A549 treated with AZD9567 at 1 μM for 4 hours (cell line): Measurements from ENCODE around the gene HYLS1. TPM values are rescaled to one million over a fixed set of nuclear protein-coding genes. Genes with fewer than 3 reads are reported as not detected.

ENCODE experiments used
- total RNA-seq: library from RNA; stranded (reverse); fragments of 200-300 nt; extraction: Qiagen RNA extraction; gene quantifications from 5 replicates; pipeline ENCODE4 v1.2.3, GENCODE V29; 2022; ENCODE audit not compliant: insufficient read depth

The HYLS1 gene, protein sequence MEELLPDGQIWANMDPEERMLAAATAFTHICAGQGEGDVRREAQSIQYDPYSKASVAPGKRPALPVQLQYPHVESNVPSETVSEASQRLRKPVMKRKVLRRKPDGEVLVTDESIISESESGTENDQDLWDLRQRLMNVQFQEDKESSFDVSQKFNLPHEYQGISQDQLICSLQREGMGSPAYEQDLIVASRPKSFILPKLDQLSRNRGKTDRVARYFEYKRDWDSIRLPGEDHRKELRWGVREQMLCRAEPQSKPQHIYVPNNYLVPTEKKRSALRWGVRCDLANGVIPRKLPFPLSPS
- total RNA-seq, result 12.4 to 14.0 TPM (median 13.3 TPM) in 5 replicates

DNA sequence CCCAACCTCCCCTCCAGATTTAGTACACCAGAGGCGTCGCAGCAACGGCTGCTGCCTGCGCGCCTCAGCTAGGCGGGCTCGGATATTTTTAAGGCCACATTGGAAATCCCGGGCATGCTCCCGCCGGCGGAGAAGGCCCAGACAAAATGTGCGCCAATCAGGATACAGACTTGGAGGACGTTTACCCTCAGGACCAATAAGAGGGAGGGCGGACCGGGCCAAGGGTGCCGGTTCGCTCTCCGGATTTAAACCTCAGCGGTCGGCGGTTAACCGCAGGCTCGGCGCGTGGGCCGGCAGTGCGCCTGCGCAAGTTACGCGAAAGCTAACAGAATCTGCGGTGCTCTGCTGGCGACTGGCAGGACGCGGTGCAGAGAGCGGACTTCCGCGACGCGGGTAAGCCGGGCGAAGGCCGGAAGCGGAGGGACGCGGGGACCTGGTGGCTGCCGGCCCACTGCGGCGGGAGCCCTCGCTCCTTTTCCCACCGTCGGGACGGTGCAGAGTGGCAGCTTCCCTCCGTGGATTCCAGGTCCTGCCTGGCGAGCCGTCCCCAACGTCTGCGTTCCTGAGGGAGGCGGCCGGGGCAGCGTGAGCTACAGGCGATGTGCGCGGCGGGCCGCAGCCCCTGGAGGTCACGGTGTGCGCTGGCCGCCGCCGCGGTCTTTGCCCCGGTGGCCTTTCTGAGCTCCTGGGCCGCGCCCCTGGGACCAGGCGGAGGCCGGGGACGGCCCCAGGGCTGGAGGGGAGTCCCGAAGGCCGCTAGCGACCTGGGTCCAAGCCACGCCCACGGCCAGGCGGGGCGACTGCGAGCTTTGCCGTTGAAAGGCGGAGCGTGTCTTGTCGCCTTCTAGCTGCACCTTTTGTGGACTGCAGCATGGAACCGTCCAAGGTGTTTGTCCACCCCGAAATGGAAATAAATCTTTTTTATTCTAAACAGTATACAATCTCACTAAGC is at the start of gene HYLS1:
Gene HYLS1 (plus strand): TSS at position 296 of the 952 bp plus-strand sequence. CDS start 11,701 bp downstream, outside the sequence.

DNA sequence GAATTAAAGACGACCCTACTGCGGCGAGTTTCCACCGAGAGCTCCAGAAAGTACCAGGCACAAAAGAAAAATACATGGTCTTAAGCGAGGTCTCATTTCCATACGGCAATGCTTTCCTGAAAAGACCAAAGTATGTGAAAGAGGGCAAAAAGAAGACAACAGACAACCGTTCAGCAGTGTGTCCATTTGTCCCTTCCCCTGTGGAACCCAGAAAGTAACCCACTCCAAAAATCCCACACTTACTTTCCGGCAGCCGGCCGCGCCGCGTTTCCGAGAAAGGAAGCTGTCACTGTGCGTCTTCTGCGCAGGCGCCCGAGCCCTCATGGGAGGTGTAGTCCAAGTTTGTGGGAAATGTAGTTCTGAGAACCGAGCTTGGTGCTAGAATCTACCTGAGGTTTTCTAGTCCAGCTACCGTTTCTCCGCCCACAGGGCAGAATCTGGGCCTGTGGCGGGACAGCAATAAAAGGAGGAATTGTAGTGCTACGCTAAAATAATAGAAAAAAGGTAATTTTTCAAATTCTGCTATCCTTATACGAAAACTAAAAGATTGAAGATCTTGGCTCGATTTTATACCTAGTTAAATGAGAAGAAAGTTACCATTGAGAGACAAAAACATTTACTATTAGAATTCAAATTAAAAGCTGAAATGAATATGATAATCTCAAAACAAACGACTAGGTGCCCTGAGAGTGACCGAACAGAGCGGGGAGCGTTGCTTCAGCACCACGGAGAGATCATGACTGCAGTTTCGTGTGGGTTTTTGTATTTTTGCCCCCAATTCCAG is 15.7 kb downstream of the HYLS1 start, which contains the start of gene PUS3:
Gene PUS3 (minus strand): TSS at position 280 of the 784 bp plus-strand sequence. CDS start 6,922 bp downstream, outside the sequence.

DNA sequence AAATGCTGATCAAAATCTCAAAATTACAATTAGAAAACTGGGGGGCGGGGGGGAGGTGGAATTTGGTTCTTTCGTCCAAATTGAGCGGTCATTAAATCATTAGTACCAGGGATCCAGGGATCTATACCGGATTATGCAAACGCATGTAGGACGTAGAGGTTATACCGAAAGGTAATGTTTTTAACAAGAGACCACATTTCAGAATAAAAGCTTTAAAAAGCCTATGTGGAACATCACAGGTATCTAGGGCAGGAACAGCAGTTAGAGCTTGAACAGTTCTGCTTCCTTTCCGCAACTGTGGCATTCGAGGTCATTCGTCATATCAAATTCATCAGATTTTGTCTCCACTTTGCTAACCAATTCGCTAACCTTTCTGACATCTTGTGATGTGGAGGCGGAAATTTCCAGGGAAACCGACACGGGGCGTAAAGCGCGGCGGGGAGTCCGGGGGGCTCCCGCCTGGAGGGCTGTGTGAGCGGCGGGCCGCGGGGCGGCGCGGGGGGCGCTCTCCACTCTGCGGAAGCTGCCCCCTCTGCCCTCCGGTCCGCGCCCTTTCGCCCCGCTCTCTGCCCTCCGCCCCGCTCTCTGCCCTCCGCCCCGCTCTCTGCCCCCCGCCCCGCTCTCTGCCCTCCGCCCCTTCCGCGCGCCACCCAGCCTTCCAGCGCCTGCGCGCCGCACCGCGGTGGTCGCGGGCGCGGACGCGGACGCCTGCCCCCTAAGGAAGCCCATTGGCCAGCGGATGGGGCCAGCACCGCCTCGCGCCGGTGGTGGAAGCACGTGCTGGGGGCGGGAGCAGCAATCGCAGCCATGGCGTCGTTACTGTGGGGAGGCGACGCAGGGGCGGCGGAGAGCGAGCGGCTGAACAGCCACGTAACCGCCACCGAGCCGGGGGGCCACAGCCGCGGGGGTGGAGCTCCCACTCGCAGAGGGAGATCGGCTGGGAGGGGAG is 16.5 kb downstream of the HYLS1 start, which contains the start of gene DDX25:
Gene DDX25 (plus strand): TSS at position 798 of the 949 bp plus-strand sequence. CDS start 10 bp downstream, at position 808.

DNA sequence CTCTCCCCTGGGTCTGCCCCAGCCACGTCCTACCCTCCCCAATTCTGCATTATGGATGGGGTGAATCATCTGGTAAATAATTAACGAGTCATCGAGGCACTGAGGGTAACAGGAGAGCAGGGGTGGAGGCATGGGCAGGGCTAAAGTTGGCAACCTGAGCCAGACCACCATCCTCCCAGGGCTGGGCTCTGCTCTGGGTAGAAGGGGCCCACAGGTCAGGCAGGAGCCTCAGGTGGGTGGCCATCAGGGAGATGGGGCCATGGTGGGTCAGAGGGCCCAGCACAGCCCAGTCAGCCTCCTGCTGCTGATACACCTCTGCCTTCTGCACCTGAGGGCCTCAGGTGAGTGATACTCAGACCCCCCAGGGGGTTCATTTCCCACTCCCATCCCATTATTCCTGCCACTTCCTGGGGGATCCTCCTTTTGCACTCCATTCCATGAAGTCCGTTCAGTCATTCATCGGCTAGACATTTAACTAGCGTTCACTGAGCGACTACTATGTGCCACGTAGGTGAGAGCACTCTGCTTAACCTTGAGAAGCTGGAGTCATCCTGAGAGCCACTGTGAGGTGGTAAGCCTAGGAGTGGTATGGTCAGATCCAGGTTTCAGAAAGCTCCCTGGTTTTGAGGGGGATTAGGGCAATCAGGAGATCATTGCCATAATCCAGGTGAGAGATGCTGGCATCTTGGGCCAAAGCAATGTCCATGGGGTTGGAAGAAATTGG is 58.5 kb downstream of the HYLS1 start, which contains the start of gene VSIG10L2:
Gene VSIG10L2 (plus strand): TSS at position 248 of the 724 bp plus-strand sequence. CDS start 12 bp downstream, at position 260.

Other genes with a start within 250 kb of the HYLS1 start
- 0.08 TPM in 1 of 5 replicates, not detected in the others for gene ACRV1, start 206.8 kb upstream of the HYLS1 start, total RNA-seq
- gene PATE1, start 141.4 kb upstream of the HYLS1 start, total RNA-seq, result not detected in 5 replicates
- not detected in 5 replicates for gene PATE2, start 108.8 kb upstream of the HYLS1 start, total RNA-seq
- gene PATE3, start 99.5 kb upstream of the HYLS1 start, total RNA-seq, result not detected in 5 replicates
- not detected in 5 replicates for gene PATE4, start 54.4 kb upstream of the HYLS1 start, total RNA-seq
- 7.2 to 10.6 TPM (median 8.0 TPM) in 5 replicates for gene PUS3, start 15.5 kb downstream of the HYLS1 start, total RNA-seq
- gene DDX25, start 16.8 kb downstream of the HYLS1 start, total RNA-seq, result 0.07 to 0.14 TPM (median 0.08 TPM) in 3 of 5 replicates, not detected in the others
- gene VSIG10L2, start 58.4 kb downstream of the HYLS1 start, total RNA-seq, result not detected in 5 replicates
- 2.2 to 4.6 TPM (median 2.3 TPM) in 5 replicates for gene CDON, start 175.2 kb downstream of the HYLS1 start, total RNA-seq